Ascending aorta (tissue), 2 donors: ENCODE data around the gene PCBD1. TPM values are rescaled to one million over a fixed set of nuclear protein-coding genes. Genes with fewer than 3 reads are reported as not detected.
A peak's percentile ranks its signal among the peaks of the same experiment; 100 is the strongest.

Experiments used
- DNase-seq, 2 donors: peaks; one replicate each; pipeline ENCODE4 v3.0.0-alpha.2; 2019; ENCODE audit warnings: low spot score in 2 of 2
- H3K27ac ChIP-seq, 2 donors: fragments of 200-600 bp; sonication (generic); one replicate each; pipeline ENCODE4 v1.5.1; 2016 to 2017; ENCODE audit warnings: mild to moderate bottlenecking in 1 of 2
- H3K27me3 ChIP-seq: fragments of 200-600 bp; sonication (generic); one replicate; pipeline ENCODE4 v1.5.1; 2017
- H3K36me3 ChIP-seq, 2 donors: fragments of 200-600 bp; sonication (generic); one replicate each; pipeline ENCODE4 v1.5.1; 2016
- H3K4me1 ChIP-seq, 2 donors: fragments of 200-600 bp; sonication (generic); one replicate each; pipeline ENCODE4 v1.5.1; 2016 to 2017; ENCODE audit warnings: mild to moderate bottlenecking in 1 of 2
- H3K4me3 ChIP-seq, 2 donors: fragments of 200-600 bp; sonication (generic); one replicate each; pipeline ENCODE4 v1.5.1; 2016 to 2017; ENCODE audit warnings: mild to moderate bottlenecking in 1 of 2
- H3K9me3 ChIP-seq, 2 donors: fragments of 200-600 bp; sonication (generic); one replicate each; pipeline ENCODE4 v1.5.1; 2016
- intact Hi-C: fragments of 100-400 bp; cut with DNase I; formaldehyde crosslinking; loops from one replicate; pipeline ENCODE4 v1.15.1; 2023
- total RNA-seq: library from RNA; depleted of rRNA; stranded (reverse); fragments of >200 nt; gene quantifications from one replicate; pipeline ENCODE4 v1.1.0, GENCODE V29; 2016
- TF ChIP-seq, protein P1 (sequence below), 3 experiments: fragments of 200-600 bp in 2 of 3; fragments of 450-650 bp in 1 of 3; sonication (generic) in 2 of 3; IDR thresholded peaks; one replicate each; pipeline ENCODE4 v1.5.1; 2016 to 2019; ENCODE audit warnings: antibody characterized with exemption in 3 of 3, mild to moderate bottlenecking in 1 of 3, moderate library complexity in 1 of 3

PCBD1 gene
- total RNA-seq: 45.8 TPM

GRCh38 chr10:70887804-70888800 is at the start of gene PCBD1:
Gene PCBD1 (minus strand): TSS chr10:70888565. CDS start chr10:70888533, 32 bp downstream.
- peak; percentile 48 to 93 for DNase-seq
- H3K27me3 ChIP-seq: no peaks in the 10 kb centered on the region
- no peaks in the 10 kb centered on the region for H3K9me3 ChIP-seq
- peak within 1 kb of the TSS; percentile 92 to 96 for H3K27ac ChIP-seq
- TF ChIP-seq, protein P1, sequence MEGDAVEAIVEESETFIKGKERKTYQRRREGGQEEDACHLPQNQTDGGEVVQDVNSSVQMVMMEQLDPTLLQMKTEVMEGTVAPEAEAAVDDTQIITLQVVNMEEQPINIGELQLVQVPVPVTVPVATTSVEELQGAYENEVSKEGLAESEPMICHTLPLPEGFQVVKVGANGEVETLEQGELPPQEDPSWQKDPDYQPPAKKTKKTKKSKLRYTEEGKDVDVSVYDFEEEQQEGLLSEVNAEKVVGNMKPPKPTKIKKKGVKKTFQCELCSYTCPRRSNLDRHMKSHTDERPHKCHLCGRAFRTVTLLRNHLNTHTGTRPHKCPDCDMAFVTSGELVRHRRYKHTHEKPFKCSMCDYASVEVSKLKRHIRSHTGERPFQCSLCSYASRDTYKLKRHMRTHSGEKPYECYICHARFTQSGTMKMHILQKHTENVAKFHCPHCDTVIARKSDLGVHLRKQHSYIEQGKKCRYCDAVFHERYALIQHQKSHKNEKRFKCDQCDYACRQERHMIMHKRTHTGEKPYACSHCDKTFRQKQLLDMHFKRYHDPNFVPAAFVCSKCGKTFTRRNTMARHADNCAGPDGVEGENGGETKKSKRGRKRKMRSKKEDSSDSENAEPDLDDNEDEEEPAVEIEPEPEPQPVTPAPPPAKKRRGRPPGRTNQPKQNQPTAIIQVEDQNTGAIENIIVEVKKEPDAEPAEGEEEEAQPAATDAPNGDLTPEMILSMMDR (IDR thresholded peaks at IDR 0.05): peak in 1 of 3 experiments; percentile 9
- H3K4me1 ChIP-seq: peaks cover 0 to 3% of the 10 kb centered on the region in 2 donors
- intact Hi-C loops: loop anchor here (2.0 to 10.0 kb wide), 3 partner anchors 71 to 663 kb away; no protein-coding TSS in a partner anchor
- peak within 1 kb of the TSS; percentile 79 to 80 for H3K4me3 ChIP-seq
- peaks cover 6 to 24% of the 10 kb centered on the region in 2 donors for H3K36me3 ChIP-seq

DNA sequence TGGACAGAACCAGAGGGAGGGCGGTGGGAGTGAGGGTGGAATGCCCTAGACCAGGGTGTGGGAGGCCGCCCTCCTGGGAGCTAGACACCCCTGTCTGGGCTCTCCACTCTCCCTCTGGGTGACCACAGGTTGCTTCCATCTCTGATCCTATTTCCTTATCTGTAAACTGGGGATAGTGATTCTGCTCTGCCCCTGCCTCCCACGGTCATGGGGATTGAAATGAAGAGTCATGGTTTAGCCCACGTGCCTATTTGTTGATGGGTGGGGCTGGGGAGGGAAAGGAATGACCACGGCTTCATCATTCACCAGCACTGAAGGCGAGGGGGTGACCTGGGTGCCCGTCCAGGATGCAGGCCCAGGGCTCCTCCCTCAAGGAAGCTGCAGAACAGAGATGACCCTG is 49.3 kb upstream of the PCBD1 start:
- Histone ChIP-seq H3K9me3 (no peaks in the 10 kb centered on the region), H3K4me1 (no peaks in the 10 kb centered on the region), H3K27me3 (no peaks in the 10 kb centered on the region), H3K36me3 (no peaks in the 10 kb centered on the region), H3K27ac (no peak overlapping the region), H3K4me3 (no peak overlapping the region)
- TF ChIP-seq, protein P1 (IDR thresholded peaks at IDR 0.05): no peak
- intact Hi-C loops: no loop called here
- DNase-seq: no peak

DNA sequence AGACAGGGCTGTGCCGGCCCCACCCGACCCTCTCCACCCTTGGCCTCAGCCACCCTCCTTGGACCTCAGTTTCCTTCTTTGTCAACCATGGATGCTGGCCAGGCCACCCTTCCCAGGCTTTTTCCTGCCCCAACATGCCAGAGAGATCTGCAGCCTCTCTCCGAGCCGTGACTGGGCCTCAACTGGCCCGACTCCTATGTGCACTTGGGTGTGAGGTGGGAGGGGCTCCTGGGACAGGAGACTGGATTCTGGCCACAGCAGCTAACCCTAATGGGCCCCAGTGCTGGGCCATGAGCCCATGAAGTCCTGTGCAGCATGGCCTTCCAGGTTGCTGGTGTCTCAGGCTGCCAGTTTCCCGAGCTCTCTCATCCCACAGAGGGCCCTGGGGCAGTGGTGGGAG is 47.7 kb upstream of the PCBD1 start:
- TF ChIP-seq, protein P1 (IDR thresholded peaks at IDR 0.05): no peak
- no peaks in the 10 kb centered on the region for H3K4me1 ChIP-seq
- DNase-seq: no peak
- H3K27ac ChIP-seq: no peak overlapping the region
- no peaks in the 10 kb centered on the region for H3K9me3 ChIP-seq
- H3K36me3 ChIP-seq: no peaks in the 10 kb centered on the region
- no peak overlapping the region for H3K4me3 ChIP-seq
- intact Hi-C loops: no loop called here
- no peaks in the 10 kb centered on the region for H3K27me3 ChIP-seq

DNA sequence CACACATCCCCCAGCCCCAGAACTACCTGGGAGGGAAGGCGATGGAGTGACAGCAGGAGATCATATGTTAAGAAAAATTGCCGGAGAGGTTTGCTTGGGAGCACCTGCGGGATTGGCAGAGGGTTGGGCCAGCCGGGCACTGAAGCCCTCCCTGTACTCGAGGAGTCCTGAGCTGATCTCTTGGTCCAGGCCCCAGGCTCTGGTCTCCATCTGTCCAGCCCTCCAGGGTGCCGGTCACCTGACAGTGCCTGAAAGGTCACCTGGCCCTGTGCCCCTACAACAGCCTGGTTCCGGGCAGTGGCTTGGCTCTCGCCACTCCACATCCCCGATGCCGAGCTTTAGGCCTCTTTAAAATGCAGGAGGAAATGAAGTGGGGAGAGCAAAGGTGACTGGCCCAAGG is 47.3 kb upstream of the PCBD1 start:
- intact Hi-C loops: no loop called here
- DNase-seq: no peak
- Histone ChIP-seq H3K27ac (no peak overlapping the region), H3K4me3 (no peak overlapping the region), H3K9me3 (no peaks in the 10 kb centered on the region), H3K4me1 (no peaks in the 10 kb centered on the region), H3K27me3 (no peaks in the 10 kb centered on the region), H3K36me3 (no peaks in the 10 kb centered on the region)
- TF ChIP-seq, protein P1 (IDR thresholded peaks at IDR 0.05): no peak

- no peaks in the 10 kb centered on the region for H3K9me3 ChIP-seq
- no peaks in the 10 kb centered on the region for H3K4me1 ChIP-seq
- no peak overlapping the region for H3K4me3 ChIP-seq
- TF ChIP-seq, protein P1 (IDR thresholded peaks at IDR 0.05): no peak
- no peak for DNase-seq
- H3K27me3 ChIP-seq: no peaks in the 10 kb centered on the region
- no peak overlapping the region for H3K27ac ChIP-seq
- H3K36me3 ChIP-seq: no peaks in the 10 kb centered on the region
- intact Hi-C loops: no loop called here
These were observed 46.8 kb upstream of the PCBD1 start for GRCh38 chr10:70935125-70935625.
